ENCODE measurements around the gene SEZ6. TPM values are rescaled to one million over a fixed set of nuclear protein-coding genes. Genes with fewer than 3 reads are reported as not detected.

Gene SEZ6
- total and polyA plus RNA-seq, 7 donors = 0.36 to 0.99 (median 0.54) TPM; not detected in 3

- 41 to 65% methylated on average over 5 of the region's 5 CpGs for WGBS, 2 donors
- no peak overlapping the region for H3K4me3 ChIP-seq
- no peaks in the 10 kb centered on the region for H3K4me1 ChIP-seq
- TF ChIP-seq POLR2AphosphoS5 (IDR thresholded peaks at IDR 0.05) = no peak
- TF ChIP-seq, protein P1, sequence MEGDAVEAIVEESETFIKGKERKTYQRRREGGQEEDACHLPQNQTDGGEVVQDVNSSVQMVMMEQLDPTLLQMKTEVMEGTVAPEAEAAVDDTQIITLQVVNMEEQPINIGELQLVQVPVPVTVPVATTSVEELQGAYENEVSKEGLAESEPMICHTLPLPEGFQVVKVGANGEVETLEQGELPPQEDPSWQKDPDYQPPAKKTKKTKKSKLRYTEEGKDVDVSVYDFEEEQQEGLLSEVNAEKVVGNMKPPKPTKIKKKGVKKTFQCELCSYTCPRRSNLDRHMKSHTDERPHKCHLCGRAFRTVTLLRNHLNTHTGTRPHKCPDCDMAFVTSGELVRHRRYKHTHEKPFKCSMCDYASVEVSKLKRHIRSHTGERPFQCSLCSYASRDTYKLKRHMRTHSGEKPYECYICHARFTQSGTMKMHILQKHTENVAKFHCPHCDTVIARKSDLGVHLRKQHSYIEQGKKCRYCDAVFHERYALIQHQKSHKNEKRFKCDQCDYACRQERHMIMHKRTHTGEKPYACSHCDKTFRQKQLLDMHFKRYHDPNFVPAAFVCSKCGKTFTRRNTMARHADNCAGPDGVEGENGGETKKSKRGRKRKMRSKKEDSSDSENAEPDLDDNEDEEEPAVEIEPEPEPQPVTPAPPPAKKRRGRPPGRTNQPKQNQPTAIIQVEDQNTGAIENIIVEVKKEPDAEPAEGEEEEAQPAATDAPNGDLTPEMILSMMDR (IDR thresholded peaks at IDR 0.05) = no peak
- no peak for TF ChIP-seq POLR2A (IDR thresholded peaks at IDR 0.05)
- TF ChIP-seq EP300 (IDR thresholded peaks at IDR 0.05) = no peak
- H3K36me3 ChIP-seq = no peaks in the 10 kb centered on the region
- intact Hi-C loops (cut with DNase I) = no loop called here
- H3K27me3 ChIP-seq = peaks cover 0 to 7% (median 0%) of the 10 kb centered on the region in 3 donors
- DNase-seq = no peak
- H3K9me3 ChIP-seq = peaks cover 0 to 6% (median 4%) of the 10 kb centered on the region in 4 donors
- H3K27ac ChIP-seq = no peak overlapping the region
Measured at GRCh38 chr17:29031488-29031887, 25.7 kb upstream of the SEZ6 start.

- Histone ChIP-seq H3K27ac (no peak overlapping the region), H3K4me1 (peaks cover 0 to 6% (median 0%) of the 10 kb centered on the region in 4 donors), H3K27me3 (peaks cover 0 to 10% (median 3%) of the 10 kb centered on the region in 3 donors), H3K36me3 (no peaks in the 10 kb centered on the region), H3K4me3 (no peak overlapping the region), H3K9me3 (no peaks in the 10 kb centered on the region)
- TF ChIP-seq, protein P1 (IDR thresholded peaks at IDR 0.05) = no peak
- TF ChIP-seq POLR2A (IDR thresholded peaks at IDR 0.05) = no peak
- TF ChIP-seq POLR2AphosphoS5 (IDR thresholded peaks at IDR 0.05) = no peak
- TF ChIP-seq EP300 (IDR thresholded peaks at IDR 0.05) = no peak
- DNase-seq = no peak
- 71 to 80% methylated on average over 6 of the region's 6 CpGs for WGBS, 2 donors
- intact Hi-C loops (cut with DNase I) = no loop called here
Measured at GRCh38 chr17:29024316-29024952, 18.6 kb upstream of the SEZ6 start.

DNA sequence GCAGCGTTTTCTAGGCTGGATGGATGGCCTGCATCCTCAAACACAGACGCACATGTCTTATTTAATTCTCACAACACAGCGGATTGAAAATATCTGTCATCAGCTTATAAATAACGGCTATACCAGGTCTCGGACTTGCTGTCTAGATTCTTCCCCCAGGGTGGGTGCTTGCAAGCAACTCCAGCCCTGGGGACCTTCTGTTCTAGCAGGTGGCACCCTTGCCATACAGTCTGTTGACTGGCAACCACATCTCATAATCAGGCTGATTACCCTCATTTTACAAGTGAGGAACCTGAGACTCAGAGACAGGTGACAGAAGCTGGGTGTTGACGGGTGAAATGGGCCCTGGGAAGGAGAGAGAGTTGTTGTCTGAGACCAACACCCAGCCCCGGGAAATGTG lies 16.2 kb upstream of the SEZ6 start:
- no peak overlapping the region for H3K27ac ChIP-seq
- H3K4me3 ChIP-seq = no peak overlapping the region
- 79 to 85% methylated on average over 7 of the region's 7 CpGs for WGBS, 2 donors
- peaks cover 0 to 23% (median 3%) of the 10 kb centered on the region in 3 donors for H3K27me3 ChIP-seq
- H3K36me3 ChIP-seq = no peaks in the 10 kb centered on the region
- TF ChIP-seq, protein P1 (IDR thresholded peaks at IDR 0.05) = no peak
- TF ChIP-seq POLR2AphosphoS5 (IDR thresholded peaks at IDR 0.05) (no peak), EP300 (IDR thresholded peaks at IDR 0.05) (no peak), POLR2A (IDR thresholded peaks at IDR 0.05) (no peak)
- intact Hi-C loops (cut with DNase I) = no loop called here
- peaks cover 0 to 6% (median 0%) of the 10 kb centered on the region in 4 donors for H3K4me1 ChIP-seq
- no peak for DNase-seq
- H3K9me3 ChIP-seq = no peaks in the 10 kb centered on the region

DNA sequence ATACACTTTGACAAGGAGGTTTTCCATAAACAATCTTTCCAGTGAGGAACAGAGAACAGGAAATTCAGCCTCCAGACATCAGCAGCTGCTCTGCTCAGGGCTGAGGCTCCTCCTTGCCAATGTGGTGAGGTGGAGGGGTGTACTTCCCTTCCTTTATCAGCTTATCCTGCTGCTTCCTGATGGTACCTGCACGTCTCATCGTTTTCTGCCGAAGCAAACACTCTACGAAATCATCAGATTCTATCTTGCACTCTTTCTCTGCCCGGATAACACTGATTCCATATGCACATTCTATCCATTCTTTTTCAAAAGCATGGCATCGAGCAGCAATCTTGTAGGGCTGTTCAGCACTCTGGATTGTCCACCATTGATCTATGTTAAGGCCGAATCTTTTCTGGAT lies 15.4 kb upstream of the SEZ6 start:
- no peak overlapping the region for H3K4me3 ChIP-seq
- no peak for DNase-seq
- intact Hi-C loops (cut with DNase I) = no loop called here
- no peaks in the 10 kb centered on the region for H3K9me3 ChIP-seq
- H3K27me3 ChIP-seq = peaks cover 0 to 23% (median 3%) of the 10 kb centered on the region in 3 donors
- H3K36me3 ChIP-seq = no peaks in the 10 kb centered on the region
- H3K27ac ChIP-seq = no peak overlapping the region
- H3K4me1 ChIP-seq = peaks cover 0 to 6% (median 0%) of the 10 kb centered on the region in 4 donors
- 57 to 81% methylated on average over 7 of the region's 7 CpGs for WGBS, 2 donors
- TF ChIP-seq POLR2AphosphoS5 (IDR thresholded peaks at IDR 0.05) (no peak), POLR2A (IDR thresholded peaks at IDR 0.05) (no peak), EP300 (IDR thresholded peaks at IDR 0.05) (no peak)
- TF ChIP-seq, protein P1 (IDR thresholded peaks at IDR 0.05) = no peak
